ENCODE results near the gene KPNA1.
"Not testable (repeated sequence)": the region's sequence is repeated elsewhere in the genome, so short reads cannot be mapped to it uniquely, and the experiment has no call there.

KPNA1 gene

DNA sequence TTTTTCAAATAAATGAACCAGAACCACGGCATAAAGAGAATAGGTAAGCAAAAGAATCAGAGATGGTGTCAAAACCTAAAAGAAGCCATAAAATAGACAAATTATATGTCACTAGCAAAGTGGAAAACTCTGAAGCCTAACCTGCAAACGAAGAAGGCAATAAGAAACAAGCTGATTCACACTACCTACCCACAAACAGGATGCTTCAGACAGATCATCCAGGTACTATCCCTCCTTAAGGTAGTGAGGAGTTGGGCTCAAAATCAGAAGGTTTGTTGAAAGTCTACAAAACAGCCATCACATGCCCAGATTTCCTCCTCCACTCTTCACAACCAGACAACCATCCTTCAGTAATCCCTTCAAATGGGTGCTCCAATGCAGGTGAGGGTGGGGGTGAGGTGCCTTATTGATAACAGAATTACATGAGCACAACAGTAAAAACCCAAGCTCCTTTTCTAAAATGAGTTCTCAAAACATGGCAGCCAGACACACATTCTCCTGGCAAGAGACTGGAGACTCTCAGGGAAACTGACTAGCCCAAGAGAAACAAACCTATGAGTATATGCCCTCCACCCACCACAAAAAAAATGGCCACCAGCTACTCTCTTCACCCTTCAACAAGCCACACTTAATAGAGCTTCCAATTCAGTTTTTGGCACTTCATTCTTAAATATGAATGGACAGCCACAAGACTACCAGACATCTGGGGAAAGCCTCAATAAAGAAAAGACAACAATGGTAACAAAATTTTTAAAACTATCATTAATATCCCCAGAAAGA lies 6.4 kb downstream of the KPNA1 start:
- Histone ChIP-seq H3K36me3 (ENCODE audit: control insufficient read depth in 5 of 5, insufficient read depth in 5 of 5, low read length in 5 of 5) (no peaks in the 10 kb centered on the region), H3K4me1 (ENCODE audit: control insufficient read depth in 5 of 5, insufficient read depth in 5 of 5, low read length in 5 of 5) (peaks cover 0 to 27% (median 15%) of the 10 kb centered on the region in 5 donors), H3K9ac (ENCODE audit: low read length in 5 of 5) (no peak overlapping the region), H3K9me3 (ENCODE audit: control insufficient read depth in 5 of 5, low read length in 5 of 5) (no peaks in the 10 kb centered on the region), H3K27ac (ENCODE audit: low read depth, low read length) (no peak overlapping the region), H3K4me3 (ENCODE audit: low read depth in 1 of 5, low read length in 5 of 5) (no peak overlapping the region), H3K27me3 (ENCODE audit: control insufficient read depth in 5 of 5, insufficient read depth in 4 of 5, low read length in 5 of 5) (no peaks in the 10 kb centered on the region)

DNA sequence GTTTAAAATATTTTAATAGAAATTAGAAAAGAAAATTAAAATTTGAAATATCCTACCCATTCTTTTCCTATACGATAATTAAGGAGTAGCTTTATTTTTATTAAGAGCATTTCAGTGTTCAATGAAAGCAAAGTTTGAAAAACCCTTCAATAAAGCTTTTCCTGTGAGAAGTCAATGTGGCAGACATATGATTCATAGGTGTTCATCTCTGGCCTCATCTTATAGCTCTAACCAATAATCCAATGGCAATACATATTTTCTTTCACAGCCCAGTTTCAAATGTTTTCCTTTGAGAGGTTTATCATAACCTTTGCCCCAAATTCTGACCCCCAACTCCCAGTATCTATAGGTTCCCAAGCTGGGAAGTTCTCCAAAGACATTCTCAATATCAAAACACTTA lies 8.3 kb downstream of the KPNA1 start:
- Histone ChIP-seq H3K4me3 (ENCODE audit: low read depth in 1 of 5, low read length in 5 of 5) (no peak overlapping the region), H3K36me3 (ENCODE audit: control insufficient read depth in 5 of 5, insufficient read depth in 5 of 5, low read length in 5 of 5) (no peaks in the 10 kb centered on the region), H3K27ac (ENCODE audit: low read depth, low read length) (no peak overlapping the region), H3K4me1 (ENCODE audit: control insufficient read depth in 5 of 5, insufficient read depth in 5 of 5, low read length in 5 of 5) (peaks cover 2 to 31% (median 19%) of the 10 kb centered on the region in 5 donors), H3K27me3 (ENCODE audit: control insufficient read depth in 5 of 5, insufficient read depth in 4 of 5, low read length in 5 of 5) (no peaks in the 10 kb centered on the region), H3K9me3 (ENCODE audit: control insufficient read depth in 5 of 5, low read length in 5 of 5) (no peaks in the 10 kb centered on the region), H3K9ac (ENCODE audit: low read length in 5 of 5) (no peak overlapping the region)

- Histone ChIP-seq H3K4me3 (ENCODE audit: low read depth in 1 of 5, low read length in 5 of 5) (no peak overlapping the region), H3K36me3 (ENCODE audit: control insufficient read depth in 5 of 5, insufficient read depth in 5 of 5, low read length in 5 of 5) (no peaks in the 10 kb centered on the region), H3K9me3 (ENCODE audit: control insufficient read depth in 5 of 5, low read length in 5 of 5) (no peaks in the 10 kb centered on the region), H3K4me1 (ENCODE audit: control insufficient read depth in 5 of 5, insufficient read depth in 5 of 5, low read length in 5 of 5) (peaks cover 2 to 30% (median 16%) of the 10 kb centered on the region in 5 donors), H3K27me3 (ENCODE audit: control insufficient read depth in 5 of 5, insufficient read depth in 4 of 5, low read length in 5 of 5) (no peaks in the 10 kb centered on the region), H3K9ac (ENCODE audit: low read length in 5 of 5) (no peak overlapping the region), H3K27ac (ENCODE audit: low read depth, low read length) (no peak overlapping the region)
Measured at GRCh38 chr3:122505676-122506075, 9.1 kb downstream of the KPNA1 start.

DNA sequence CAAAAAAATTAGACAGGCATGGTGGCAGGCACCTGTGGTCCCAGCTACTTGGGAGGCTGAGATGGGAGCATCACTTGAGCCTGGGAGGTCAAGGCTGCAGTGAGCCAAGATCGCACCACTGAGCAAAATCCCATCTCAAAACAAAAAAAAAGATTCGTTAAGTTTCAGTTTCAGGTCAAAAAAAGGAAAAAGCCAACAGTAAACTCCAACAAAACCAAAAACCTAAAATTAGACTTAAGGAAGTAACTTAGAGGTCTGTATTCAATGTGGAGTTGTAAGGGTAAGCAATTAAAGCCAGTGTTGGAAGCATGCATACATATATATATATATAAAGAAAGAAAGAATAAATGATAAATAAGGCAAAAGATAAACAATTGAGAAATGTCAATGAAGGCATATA lies 11.8 kb downstream of the KPNA1 start:
- Histone ChIP-seq H3K9ac (ENCODE audit: low read length in 5 of 5) (no peak overlapping the region), H3K27ac (ENCODE audit: low read depth, low read length) (no peak overlapping the region), H3K36me3 (ENCODE audit: control insufficient read depth in 5 of 5, insufficient read depth in 5 of 5, low read length in 5 of 5) (no peaks in the 10 kb centered on the region), H3K9me3 (ENCODE audit: control insufficient read depth in 5 of 5, low read length in 5 of 5) (no peaks in the 10 kb centered on the region), H3K27me3 (ENCODE audit: control insufficient read depth in 5 of 5, insufficient read depth in 4 of 5, low read length in 5 of 5) (no peaks in the 10 kb centered on the region), H3K4me3 (ENCODE audit: low read depth in 1 of 5, low read length in 5 of 5) (no peak overlapping the region), H3K4me1 (ENCODE audit: control insufficient read depth in 5 of 5, insufficient read depth in 5 of 5, low read length in 5 of 5) (peaks cover 2 to 23% (median 18%) of the 10 kb centered on the region in 5 donors)

- no peaks in the 10 kb centered on the region for H3K9me3 ChIP-seq (ENCODE audit: control insufficient read depth in 5 of 5, low read length in 5 of 5)
- H3K9ac ChIP-seq (ENCODE audit: low read length in 5 of 5) = no peak overlapping the region
- H3K27me3 ChIP-seq (ENCODE audit: control insufficient read depth in 5 of 5, insufficient read depth in 4 of 5, low read length in 5 of 5) = no peaks in the 10 kb centered on the region
- peaks cover 2 to 23% (median 18%) of the 10 kb centered on the region in 5 donors for H3K4me1 ChIP-seq (ENCODE audit: control insufficient read depth in 5 of 5, insufficient read depth in 5 of 5, low read length in 5 of 5)
- no peaks in the 10 kb centered on the region for H3K36me3 ChIP-seq (ENCODE audit: control insufficient read depth in 5 of 5, insufficient read depth in 5 of 5, low read length in 5 of 5)
- H3K4me3 ChIP-seq (ENCODE audit: low read depth in 1 of 5, low read length in 5 of 5) = no peak overlapping the region
- H3K27ac ChIP-seq (ENCODE audit: low read depth, low read length) = no peak overlapping the region
Measured at GRCh38 chr3:122502139-122502538, 12.6 kb downstream of the KPNA1 start.

DNA sequence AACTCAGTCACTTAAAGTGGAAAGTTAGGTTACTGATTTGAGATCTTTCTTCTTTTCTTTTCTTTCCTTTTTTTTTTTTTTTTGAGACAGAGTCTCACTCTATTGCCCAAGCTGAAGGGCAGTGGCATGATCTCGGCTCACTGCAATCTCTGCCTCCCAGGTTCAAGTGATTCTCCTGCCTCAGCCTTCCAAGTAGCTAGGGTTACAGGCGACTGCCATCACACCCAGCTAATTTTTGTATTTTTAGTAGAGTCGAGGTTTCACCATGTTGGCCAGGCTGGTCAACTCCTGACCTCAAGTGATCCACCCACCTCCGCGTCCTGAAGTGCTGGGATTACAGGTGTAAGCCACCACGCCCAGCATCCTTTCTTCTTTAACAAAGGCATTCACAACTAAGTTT lies 13.8 kb downstream of the KPNA1 start:
- not testable (repeated sequence) for H3K27me3 ChIP-seq (ENCODE audit: control insufficient read depth in 5 of 5, insufficient read depth in 4 of 5, low read length in 5 of 5); H3K4me3 ChIP-seq (ENCODE audit: low read depth in 1 of 5, low read length in 5 of 5); H3K27ac ChIP-seq (ENCODE audit: low read depth, low read length); H3K9ac ChIP-seq (ENCODE audit: low read length in 5 of 5); H3K9me3 ChIP-seq (ENCODE audit: control insufficient read depth in 5 of 5, low read length in 5 of 5); H3K36me3 ChIP-seq (ENCODE audit: control insufficient read depth in 5 of 5, insufficient read depth in 5 of 5, low read length in 5 of 5)
- H3K4me1 ChIP-seq (ENCODE audit: control insufficient read depth in 5 of 5, insufficient read depth in 5 of 5, low read length in 5 of 5) = peaks cover 2 to 23% (median 18%) of the 10 kb centered on the region in 5 donors

- H3K4me3 ChIP-seq (ENCODE audit: low read depth in 1 of 5, low read length in 5 of 5) = no peak overlapping the region
- no peaks in the 10 kb centered on the region for H3K27me3 ChIP-seq (ENCODE audit: control insufficient read depth in 5 of 5, insufficient read depth in 4 of 5, low read length in 5 of 5)
- no peaks in the 10 kb centered on the region for H3K9me3 ChIP-seq (ENCODE audit: control insufficient read depth in 5 of 5, low read length in 5 of 5)
- peaks cover 7 to 22% (median 12%) of the 10 kb centered on the region in 5 donors for H3K36me3 ChIP-seq (ENCODE audit: control insufficient read depth in 5 of 5, insufficient read depth in 5 of 5, low read length in 5 of 5)
- H3K4me1 ChIP-seq (ENCODE audit: control insufficient read depth in 5 of 5, insufficient read depth in 5 of 5, low read length in 5 of 5) = peaks cover 2 to 19% (median 18%) of the 10 kb centered on the region in 5 donors
- H3K9ac ChIP-seq (ENCODE audit: low read length in 5 of 5) = no peak overlapping the region
- no peak overlapping the region for H3K27ac ChIP-seq (ENCODE audit: low read depth, low read length)
Measured at GRCh38 chr3:122498152-122498551, 16.6 kb downstream of the KPNA1 start.

- Histone ChIP-seq H3K9me3 (ENCODE audit: control insufficient read depth in 5 of 5, low read length in 5 of 5) (no peaks in the 10 kb centered on the region), H3K4me1 (ENCODE audit: control insufficient read depth in 5 of 5, insufficient read depth in 5 of 5, low read length in 5 of 5) (peaks cover 2 to 14% (median 13%) of the 10 kb centered on the region in 5 donors), H3K27me3 (ENCODE audit: control insufficient read depth in 5 of 5, insufficient read depth in 4 of 5, low read length in 5 of 5) (no peaks in the 10 kb centered on the region), H3K4me3 (ENCODE audit: low read depth in 1 of 5, low read length in 5 of 5) (no peak overlapping the region), H3K9ac (ENCODE audit: low read length in 5 of 5) (no peak overlapping the region), H3K27ac (ENCODE audit: low read depth, low read length) (no peak overlapping the region), H3K36me3 (ENCODE audit: control insufficient read depth in 5 of 5, insufficient read depth in 5 of 5, low read length in 5 of 5) (peaks cover 7 to 22% (median 13%) of the 10 kb centered on the region in 5 donors)
Measured at GRCh38 chr3:122497425-122497824, 17.3 kb downstream of the KPNA1 start.

DNA sequence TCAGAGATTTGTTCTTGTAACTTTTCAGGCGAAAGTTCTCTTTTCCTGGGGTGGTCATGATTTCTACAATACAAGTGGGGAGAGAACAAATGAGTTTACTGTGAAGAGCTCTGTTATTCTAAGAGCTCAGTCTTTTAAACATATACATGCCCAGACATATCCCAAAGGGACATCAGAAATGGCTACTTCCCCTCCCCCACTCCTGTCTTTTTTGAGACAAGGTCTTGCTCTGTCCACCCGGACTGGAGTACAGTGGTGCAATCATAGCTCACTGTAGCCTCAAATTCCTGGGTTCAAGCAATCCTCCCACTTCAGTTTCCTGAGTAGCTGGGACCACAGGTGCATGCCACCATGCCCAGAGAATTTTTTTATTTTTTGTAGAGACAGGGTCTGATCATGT lies 18.2 kb downstream of the KPNA1 start:
- peaks cover 7 to 24% (median 14%) of the 10 kb centered on the region in 5 donors for H3K36me3 ChIP-seq (ENCODE audit: control insufficient read depth in 5 of 5, insufficient read depth in 5 of 5, low read length in 5 of 5)
- peak overlapping the region in 1 of 5 donors; percentile 30 for H3K9ac ChIP-seq (ENCODE audit: low read length in 5 of 5)
- H3K27me3 ChIP-seq (ENCODE audit: control insufficient read depth in 5 of 5, insufficient read depth in 4 of 5, low read length in 5 of 5) = no peaks in the 10 kb centered on the region
- H3K27ac ChIP-seq (ENCODE audit: low read depth, low read length) = no peak overlapping the region
- H3K4me1 ChIP-seq (ENCODE audit: control insufficient read depth in 5 of 5, insufficient read depth in 5 of 5, low read length in 5 of 5) = peaks cover 0 to 5% (median 4%) of the 10 kb centered on the region in 5 donors
- no peak overlapping the region for H3K4me3 ChIP-seq (ENCODE audit: low read depth in 1 of 5, low read length in 5 of 5)
- H3K9me3 ChIP-seq (ENCODE audit: control insufficient read depth in 5 of 5, low read length in 5 of 5) = no peaks in the 10 kb centered on the region

DNA sequence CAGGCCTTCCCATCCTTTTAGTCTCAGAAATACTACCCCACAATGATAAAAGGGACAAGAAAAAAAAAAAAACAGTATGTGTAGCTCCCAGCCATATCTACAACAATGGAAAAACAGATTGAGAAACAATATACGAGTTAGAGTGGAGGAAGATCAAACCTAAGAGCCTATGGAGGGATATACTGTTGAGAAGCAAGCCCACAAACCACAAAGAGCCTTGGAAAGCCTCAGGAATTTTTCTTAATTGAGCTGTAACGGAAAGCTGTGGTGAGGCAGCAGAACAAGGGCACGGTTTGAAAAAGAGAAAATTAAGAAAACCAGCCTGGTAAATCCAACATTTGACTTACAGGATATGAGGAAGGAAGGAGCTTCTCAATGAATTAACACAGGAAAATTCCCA lies 21.4 kb downstream of the KPNA1 start:
- no peaks in the 10 kb centered on the region for H3K9me3 ChIP-seq (ENCODE audit: control insufficient read depth in 5 of 5, low read length in 5 of 5)
- peaks cover 10 to 29% (median 19%) of the 10 kb centered on the region in 5 donors for H3K36me3 ChIP-seq (ENCODE audit: control insufficient read depth in 5 of 5, insufficient read depth in 5 of 5, low read length in 5 of 5)

More for the DNA sequence above, 21.4 kb downstream of the KPNA1 start:
- no peak overlapping the region for H3K9ac ChIP-seq (ENCODE audit: low read length in 5 of 5)
- peaks cover 0 to 3% (median 0%) of the 10 kb centered on the region in 5 donors for H3K4me1 ChIP-seq (ENCODE audit: control insufficient read depth in 5 of 5, insufficient read depth in 5 of 5, low read length in 5 of 5)
- no peak overlapping the region for H3K27ac ChIP-seq (ENCODE audit: low read depth, low read length)
- no peak overlapping the region for H3K4me3 ChIP-seq (ENCODE audit: low read depth in 1 of 5, low read length in 5 of 5)
- no peaks in the 10 kb centered on the region for H3K27me3 ChIP-seq (ENCODE audit: control insufficient read depth in 5 of 5, insufficient read depth in 4 of 5, low read length in 5 of 5)

Measured in subcutaneous abdominal adipose tissue (tissue), 5 donors.